Astrocyte (in vitro differentiated cells and primary cell): ENCODE results near the gene NEDD9.

Source experiments
- EZH2 ChIP-seq: IDR thresholded peaks from 2 replicates; pipeline ENCODE4 v1.6.1; 2012; ENCODE audit warnings: mild to moderate bottlenecking, low read length, inconsistent platforms; ENCODE audit not compliant: insufficient read depth
- TF ChIP-seq, protein P1 (sequence below): IDR thresholded peaks from 2 replicates; pipeline ENCODE4 v1.5.1; 2011; ENCODE audit warnings: low read depth, mild to moderate bottlenecking, inconsistent platforms, low read length, moderate library complexity; ENCODE audit not compliant: insufficient read depth

- TF ChIP-seq, protein P1, sequence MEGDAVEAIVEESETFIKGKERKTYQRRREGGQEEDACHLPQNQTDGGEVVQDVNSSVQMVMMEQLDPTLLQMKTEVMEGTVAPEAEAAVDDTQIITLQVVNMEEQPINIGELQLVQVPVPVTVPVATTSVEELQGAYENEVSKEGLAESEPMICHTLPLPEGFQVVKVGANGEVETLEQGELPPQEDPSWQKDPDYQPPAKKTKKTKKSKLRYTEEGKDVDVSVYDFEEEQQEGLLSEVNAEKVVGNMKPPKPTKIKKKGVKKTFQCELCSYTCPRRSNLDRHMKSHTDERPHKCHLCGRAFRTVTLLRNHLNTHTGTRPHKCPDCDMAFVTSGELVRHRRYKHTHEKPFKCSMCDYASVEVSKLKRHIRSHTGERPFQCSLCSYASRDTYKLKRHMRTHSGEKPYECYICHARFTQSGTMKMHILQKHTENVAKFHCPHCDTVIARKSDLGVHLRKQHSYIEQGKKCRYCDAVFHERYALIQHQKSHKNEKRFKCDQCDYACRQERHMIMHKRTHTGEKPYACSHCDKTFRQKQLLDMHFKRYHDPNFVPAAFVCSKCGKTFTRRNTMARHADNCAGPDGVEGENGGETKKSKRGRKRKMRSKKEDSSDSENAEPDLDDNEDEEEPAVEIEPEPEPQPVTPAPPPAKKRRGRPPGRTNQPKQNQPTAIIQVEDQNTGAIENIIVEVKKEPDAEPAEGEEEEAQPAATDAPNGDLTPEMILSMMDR, result no peak
- no peak for TF ChIP-seq EZH2
Observed at GRCh38 chr6:11278207-11278559, 45.7 kb upstream of the NEDD9 start.
